Stimulated activated CD8-positive, alpha-beta memory T cell treated with anti-CD3 and anti-CD28 coated beads, Interleukin-2, amount 100 ng/mL, for 48 hours (primary cell): ENCODE results near the gene TRIM9.
A peak's percentile ranks its signal among the peaks of the same experiment; 100 is the strongest.

ENCODE experiments used
- DNase-seq, 2 donors: peaks; one replicate each; pipeline ENCODE4 v3.0.0-alpha.2; 2020; ENCODE audit warnings: low read depth in 2 of 2

TRIM9 gene

DNA sequence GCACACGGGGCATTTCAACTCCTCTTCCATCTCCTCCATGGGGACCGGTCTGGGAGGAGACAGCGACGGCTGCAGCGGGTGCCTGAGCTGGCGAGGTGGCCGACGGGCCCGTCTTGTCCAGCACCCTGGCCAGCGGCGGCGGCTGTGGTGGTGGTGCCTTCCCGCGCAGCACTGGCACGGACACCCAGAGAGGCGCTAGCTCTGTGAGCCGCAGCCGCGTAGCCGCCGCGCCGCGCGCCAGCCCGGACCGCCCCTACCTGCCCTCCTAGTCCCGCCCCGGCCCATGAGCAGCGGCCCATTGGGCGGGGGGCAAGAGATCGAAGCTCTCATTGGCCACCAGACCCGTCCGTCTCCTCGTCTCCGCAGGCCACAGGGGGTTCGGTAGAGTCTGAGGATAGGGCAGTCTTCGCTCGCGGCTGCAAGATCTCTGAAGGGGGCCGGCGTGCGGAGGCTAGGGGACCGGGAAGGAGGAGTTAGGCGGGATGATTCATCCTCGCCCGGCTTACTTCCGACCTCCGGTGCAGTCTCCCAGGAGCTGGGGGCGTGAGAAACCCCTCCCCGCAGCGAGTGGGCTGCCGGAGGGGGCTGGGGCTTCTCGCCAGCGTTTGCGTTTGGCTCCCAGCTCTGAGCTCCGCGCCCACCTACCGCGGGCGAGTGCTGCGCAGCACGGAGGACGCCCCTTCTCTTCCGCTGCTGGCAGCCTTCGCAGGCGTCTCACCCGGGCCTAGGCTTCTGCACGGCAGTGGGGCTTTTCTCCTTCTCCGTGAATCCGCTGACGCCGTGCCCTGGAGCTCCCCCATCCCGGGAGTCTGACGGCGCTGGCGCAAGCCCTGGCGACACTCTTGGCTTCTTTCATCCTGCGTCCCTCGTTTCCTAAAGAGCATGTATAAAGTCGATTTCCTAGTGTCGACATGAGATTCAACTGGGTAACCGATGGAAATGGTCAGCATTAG, at the start of gene TRIM9:
Gene TRIM9 (minus strand): TSS at position 205 of the 953 bp plus-strand sequence. CDS start 166 bp downstream, at position 39.
- DNase-seq, result peak; percentile 88

DNA sequence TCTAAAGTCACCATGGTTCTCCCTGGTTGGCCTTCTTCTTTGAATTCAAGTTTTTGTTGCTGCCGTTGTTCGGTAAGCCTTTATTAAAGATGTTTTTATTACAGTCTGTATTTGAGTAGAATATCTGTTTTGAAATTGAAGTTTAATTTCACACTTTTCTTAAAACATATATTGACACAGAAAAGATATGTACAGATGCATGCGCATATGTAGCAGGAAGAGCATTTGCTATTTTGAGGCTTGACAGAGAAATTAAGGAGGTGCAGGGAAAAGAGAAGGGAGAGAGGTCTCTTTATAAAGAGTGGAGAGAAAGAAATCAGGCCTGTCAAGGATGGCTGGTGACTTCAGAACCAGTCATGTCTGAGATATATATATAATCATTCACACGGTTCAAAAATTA, 46.0 kb upstream of the TRIM9 start:
- no peak for DNase-seq

DNA sequence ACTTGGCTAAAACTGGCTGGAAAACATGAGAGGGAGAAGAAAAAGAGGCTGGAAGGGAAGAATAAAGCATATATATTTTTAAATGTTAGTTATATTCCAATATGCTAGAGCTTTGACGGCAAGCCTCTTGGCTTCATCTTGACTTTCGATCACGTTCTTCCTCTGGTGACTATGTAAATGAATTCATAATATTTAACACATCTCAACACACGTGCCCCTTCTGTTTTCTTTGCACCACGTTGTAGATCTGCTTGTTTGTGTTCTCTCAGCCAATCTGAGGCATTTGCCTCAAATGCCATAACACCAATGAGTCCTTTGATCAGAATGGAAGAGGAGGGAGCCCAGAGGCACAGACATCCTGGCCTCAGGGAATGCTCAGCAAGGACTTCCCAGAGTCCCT, 45.4 kb upstream of the TRIM9 start:
- DNase-seq, result no peak

DNA sequence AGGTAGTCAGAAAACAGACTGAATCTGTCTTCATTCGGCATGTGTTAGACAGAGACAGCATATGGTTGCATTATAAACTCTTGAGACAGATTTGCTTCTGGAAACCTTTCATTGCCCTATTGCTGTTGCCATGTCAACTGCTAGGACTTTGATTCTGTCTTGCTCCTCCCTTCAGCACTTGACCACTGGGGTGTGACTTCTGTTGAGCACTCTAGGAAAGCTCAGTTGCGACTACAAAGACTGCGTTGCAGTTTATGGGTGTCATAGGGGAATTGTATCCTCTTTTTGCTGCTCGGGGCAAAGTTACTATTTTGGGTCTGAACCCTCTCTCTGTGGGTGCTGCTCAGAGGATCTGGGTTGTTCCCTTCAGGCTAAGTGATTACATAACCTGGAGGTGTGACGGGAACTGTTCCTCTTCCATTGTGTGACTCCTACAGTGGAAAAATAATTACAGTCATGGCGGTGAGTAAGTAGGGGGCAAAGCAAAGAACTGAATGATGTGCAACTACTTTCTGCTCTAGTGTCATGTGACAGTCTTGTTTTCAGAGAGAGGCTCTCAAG, 44.3 kb upstream of the TRIM9 start:
- no peak for DNase-seq

DNA sequence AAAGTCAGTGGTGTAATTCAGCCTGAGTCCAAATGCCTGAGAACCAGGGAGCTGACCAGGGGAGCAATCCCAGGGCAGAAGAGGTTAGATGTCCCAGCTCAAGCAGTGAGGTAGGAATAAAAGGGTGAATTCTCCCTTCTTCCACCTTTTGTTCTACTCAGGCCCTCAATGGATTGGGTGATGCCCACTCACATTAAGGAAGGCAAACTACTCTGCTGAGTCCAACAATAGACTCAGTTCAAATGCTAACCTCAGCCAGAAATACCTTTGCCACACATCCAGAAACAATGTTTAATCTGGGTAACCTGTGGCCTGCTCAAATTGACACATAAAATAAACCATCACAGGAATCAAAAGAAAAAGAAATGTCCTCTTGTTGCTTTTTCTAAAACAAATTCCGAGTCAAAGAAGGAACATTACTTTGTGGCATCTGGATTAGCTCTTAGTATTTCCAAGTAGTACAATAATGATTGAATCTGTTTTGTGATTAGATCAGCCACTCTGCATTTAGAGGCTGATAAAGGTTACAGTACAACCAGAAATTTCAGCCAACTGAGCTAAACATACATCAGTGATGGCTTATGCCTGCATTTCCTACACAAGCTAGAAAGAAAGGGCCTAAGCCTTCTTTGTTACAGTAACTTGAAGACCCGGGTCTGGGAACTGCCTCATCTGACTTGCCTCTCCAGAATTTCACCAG, 43.6 kb upstream of the TRIM9 start:
- DNase-seq, result no peak

DNA sequence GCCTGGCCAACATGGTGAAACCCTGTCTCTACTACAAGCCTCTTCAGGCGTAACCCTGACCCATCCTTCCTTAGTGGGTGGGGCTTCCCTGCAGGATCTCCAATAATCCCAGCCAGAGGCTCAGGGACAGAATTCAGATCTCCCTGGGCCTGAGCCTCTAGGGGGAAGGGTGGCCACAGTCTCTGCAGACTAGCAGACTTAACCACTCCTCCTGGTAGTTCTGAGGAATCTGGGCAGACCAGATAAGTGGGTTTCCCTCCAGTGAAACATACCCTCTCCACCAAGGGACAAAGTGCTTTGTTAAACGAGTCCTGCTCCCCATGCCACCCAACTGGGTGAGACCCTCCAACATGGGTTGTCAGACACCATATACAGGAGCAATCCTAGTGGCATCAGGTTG, 36.6 kb upstream of the TRIM9 start:
- no peak for DNase-seq

DNA sequence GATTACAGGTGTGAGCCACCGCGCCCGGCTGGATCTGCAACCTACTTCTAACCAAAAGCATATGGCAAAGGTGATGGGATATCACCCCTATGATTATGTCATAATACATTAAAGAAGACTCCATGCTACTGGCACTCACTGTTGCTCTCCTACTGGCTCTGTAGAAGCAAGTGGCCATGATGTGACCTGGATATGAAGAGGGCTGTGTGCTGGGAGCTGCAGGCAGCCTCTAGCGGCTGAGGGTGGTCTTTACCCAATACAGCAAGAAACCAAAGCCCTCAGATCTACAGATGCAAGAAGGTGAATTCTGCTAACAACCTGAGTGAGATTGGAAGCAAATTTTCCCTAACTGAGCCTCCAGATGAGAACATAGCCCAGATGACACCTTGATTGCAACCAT, 34.2 kb upstream of the TRIM9 start:
- DNase-seq, result no peak

DNA sequence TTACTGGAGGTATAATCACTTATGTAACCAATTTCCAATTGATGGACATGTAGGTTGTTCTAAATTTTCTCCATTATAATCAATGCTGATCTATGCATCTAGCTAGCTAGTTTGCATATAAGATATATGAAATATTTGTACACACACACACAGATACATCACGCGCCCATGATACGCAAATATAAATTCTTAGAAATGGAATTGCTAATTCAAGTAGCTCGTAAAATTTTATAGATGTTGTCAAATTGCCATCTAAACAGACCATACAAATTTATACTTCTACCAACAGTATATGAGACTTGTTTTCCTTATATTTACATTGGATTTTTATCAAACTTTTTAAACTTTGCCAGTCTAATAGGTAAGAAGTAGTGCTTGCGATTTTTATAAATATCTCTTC, 29.1 kb upstream of the TRIM9 start:
- no peak for DNase-seq

DNA sequence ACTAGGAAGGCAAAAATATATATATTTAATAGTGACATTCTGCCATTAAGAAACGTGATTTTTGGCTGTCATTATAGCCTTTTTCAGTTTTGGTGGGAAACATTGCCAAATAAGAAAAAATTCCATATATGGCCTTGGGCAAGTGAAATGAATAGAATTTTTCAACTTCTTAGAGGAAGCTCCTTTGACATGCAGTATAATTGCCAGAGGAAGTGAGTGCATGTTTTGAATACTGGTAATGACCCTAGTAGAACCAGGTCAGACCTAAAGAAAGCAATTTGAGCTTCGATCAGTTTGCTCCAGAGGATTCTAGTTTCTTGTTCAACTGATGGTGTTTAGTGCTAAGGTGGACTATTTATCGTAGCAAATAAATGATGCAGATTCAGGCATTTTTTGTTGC, 26.2 kb upstream of the TRIM9 start:
- no peak for DNase-seq

DNA sequence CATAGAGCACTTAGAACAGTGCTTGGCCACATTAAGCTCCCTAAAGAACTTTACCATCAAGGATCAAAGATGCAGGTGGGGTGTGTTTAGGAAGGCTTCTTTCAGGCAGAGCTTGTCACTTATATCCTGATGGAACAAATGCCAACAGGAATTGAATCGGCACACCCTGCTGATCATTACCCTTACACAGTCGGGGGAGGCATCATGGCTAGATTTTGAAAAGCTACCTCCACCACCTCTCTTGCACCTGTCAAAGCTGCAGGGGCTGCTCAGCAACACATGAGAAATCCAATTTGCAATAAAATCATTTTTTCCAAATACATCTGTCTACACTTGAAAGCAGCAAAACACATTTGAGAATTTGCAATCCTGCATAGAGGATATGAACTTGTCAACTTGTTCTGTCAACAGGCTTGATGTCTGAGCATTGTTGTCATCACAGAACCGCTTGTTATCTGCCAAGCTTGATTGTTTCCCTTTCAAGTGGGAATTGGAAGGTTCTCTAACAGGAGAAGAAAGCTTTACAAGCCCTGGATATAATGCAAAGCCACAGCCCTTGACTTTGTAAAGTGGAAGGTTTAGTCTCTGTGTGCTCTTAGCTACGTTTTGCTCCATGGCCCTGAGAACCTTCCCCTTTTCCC, 24.6 kb upstream of the TRIM9 start:
- DNase-seq, result no peak

DNA sequence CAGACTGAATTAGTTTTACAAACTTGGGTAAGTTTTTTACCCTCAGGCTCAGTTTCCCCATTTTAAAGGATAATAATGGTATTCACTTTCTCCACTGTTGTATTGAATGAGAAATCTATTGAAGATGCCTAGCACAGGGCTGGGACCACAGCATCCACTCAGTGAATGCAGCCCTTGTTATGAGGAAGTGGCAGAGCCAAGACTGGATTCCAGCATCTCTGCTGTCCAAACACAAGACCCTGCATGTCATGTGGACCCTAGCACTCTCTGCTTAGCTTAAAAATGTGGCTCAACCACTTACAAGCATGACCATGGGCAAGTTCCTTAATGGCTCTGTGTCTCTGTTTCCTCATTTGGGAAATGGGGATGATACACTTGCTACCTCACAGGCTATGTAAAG, 24.1 kb upstream of the TRIM9 start:
- no peak for DNase-seq

DNA sequence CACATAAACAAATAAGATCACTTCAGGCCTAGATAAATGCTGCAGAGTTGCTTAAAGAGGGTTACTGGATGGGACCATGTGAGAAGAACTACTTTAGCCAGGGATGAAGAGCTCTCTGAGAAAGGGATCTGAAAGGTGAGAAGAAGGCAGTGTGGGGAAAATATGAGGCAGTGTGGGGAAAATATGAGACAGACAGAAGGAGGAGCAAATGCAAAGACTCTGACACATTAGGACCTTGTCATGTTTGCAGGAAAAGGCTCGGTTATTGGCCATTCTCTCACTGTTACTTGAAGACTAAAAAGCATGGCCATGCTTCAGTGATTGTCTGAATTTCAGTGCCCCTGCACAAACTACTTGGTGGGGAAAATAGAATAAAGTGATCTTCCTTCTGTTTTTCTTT, 22.7 kb upstream of the TRIM9 start:
- DNase-seq, result no peak

DNA sequence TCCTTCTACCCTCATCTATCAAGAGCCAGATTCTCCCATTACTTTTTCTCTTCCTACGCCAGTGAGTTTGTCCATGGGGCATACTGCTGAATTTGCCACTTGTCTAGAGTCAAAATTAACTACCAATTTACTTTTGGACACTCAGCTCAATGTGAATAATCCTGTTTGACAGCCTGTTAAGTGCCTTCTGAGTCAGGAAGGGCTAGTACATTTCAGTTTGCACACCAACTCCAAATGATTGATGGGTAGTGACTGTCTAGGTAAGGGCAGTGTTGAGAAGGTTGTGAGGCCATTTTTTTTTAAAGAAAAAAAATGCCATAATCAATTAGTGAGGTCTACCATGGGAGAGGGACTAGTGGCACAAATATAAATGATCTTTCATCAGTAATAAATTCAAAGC, 21.8 kb upstream of the TRIM9 start:
- DNase-seq, result no peak

DNA sequence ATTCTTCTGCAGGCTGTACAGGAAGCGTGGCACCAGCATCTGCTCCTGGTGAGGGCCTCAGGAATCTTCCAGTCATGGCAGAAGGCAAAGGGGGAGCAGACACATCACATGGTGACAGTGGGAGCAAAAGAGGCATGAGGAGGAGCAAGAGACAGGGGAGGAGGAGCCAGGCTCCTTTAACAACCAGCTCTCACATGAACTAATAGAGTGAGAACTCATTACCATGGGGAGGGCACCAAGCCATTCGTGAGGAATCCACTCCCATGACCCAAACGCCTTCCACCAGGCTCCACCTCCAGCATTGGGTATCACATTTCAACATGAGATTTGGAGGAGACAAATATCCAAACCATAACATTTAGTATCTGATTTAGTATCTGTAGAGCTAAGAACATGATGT, 14.7 kb upstream of the TRIM9 start:
- no peak for DNase-seq

DNA sequence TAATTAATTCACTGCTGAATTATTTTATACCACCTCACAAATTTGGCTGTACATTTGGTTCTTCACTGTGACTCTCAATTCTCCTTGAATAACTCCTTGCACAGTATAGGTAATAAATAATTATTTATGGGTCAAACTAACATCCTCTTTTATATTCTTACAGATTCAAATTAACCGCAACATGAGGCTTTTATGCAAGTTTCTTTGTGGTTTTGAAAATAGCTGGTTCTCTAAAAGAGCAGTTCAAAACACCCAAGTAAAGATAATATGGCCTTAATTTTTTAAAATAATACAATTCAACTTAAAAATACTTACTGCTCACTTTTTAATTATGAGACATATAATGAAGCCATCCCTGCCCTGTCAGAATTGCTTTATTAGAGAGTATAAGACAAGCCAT, 12.9 kb upstream of the TRIM9 start:
- no peak for DNase-seq

DNA sequence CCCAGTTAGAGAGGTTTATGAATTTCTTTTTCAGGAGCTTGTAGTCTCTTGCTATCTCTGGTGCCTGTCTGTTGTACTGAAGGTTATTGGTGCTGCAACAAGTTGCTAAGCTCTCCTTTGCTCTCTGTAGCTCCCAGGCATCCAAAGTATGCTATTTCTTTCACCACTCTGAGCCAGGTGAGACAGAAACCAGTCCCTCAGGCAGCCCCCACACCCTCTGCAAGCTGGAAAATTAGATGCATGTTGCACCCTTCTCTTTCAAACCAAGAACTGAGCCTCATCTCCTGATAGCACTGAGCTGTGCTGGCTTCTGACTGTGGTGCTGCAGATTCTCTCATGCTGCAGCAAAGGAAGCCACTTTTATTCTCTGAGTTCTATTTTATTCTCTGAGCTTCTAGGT, 9.6 kb upstream of the TRIM9 start:
- no peak for DNase-seq

DNA sequence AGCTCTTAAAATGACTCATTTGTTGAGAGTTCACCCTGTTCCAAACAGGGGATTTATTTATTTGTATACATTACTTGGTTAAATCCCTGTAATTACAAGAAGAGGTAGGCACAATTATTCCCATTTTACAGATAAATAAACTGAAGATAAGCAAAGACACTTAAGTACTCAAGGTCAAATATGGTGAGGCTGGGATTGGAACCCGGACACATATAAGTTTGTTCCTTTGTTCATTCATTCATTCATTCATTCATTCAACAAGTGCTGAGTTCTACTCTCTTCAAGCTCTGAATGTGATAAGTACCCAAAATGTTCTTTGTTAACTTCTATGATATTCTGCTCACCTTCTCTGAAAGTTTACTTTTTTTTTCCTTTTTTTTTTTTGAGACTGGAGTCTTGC, 2.4 kb upstream of the TRIM9 start:
- no peak for DNase-seq

DNA sequence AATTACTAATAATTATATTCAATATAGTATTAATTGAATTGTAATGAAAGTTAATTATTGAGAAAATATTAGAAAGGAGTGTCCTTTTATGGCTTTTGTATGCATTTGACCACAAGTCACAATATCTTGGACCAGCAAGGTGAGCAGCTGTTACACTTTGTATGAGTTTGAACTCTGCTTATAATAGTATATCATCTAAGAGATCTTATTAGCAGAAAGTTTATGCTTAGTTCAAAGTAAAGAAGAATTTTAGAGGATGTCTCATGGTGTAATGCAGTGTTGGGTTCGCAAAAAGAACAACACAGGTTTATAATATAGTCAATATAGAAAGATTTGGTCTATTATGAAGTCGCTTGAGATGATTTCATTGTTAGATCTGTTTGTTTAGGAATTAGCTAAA, 2.0 kb upstream of the TRIM9 start:
- no peak for DNase-seq

DNA sequence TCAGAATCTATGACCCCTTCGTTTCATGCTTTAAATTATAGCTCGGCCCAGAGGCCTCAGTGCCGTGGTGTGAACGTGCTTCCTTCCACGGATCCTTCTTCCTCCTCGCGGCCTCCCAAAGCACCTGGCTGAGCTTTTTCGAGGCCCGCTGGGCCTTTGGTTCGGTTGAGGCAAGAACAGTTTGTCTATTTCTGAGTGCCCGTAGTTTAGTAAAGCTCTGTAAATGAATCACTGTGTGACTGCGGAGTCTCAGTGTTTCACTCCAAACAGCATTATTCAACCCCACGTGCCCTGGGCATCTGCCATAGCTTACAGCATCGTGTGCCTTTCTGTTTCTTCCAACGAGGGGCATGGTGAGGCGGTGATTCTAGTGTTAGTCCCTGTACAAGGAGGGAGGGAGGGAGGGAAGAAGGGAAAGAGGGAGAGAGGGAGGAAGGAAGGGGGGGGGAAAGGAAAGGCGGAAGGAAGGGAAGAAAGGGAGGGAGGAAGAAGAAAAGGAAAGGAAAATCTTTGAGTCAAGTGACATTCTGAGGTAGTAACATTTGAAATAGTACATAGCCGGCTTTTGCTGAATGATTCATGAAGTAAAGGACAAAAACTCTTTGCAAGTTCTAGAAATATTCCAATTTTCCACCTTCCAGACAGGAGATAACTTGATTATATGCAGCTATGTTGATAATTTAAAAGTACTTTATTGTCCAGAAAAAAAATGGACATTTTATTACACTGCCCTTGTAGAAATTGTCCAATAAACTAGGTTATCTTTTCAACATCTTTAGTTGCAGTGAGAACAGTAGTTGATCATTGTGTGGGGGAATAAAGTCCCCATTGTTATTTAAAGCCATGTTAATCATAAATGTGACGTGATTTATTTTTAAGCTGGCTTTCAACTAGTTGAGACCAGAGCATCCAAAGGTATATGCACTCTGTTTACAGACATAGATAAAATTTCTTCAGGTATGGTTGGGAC, 1.2 kb upstream of the TRIM9 start:
- peak in 1 of 2 donors; percentile 4 for DNase-seq

DNA sequence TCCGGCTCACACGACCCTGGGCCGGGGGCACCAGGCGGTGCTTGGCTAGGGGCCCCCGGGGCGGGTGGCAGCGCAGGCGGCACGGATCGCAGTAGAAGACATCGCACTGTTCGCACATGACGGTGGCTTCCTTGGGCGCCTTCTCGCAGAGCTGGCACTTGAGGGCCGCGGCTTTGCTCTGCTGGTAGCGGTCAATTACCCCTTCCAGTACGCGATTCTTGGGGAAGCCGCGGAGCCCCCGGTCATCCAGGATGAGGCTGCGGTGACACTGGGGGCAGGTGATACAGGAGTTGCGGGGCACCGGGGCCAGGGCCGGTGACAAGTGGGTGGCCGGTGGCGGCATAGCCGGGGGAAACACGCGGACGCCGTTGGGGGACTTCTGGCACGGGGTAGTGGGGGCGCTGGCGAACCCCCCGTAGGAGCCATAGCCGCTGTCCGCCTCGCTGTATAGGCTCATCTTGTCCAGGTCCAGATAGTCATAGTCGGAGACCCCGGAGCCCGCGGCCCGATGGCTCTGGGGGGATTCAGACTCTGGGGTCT, 553 bp downstream of the TRIM9 start:
- peak in 1 of 2 donors; percentile 5 for DNase-seq
